Gastroesophageal sphincter (tissue), 4 donors: ENCODE measurements around the gene ARID3B. TPM values are rescaled to one million over a fixed set of nuclear protein-coding genes. Genes with fewer than 3 reads are reported as not detected.

Experiments used
- ATAC-seq: fragments of 150-250 bp; one replicate; pipeline ENCODE4 v1.9.1; 2016; ENCODE audit warnings: mild to moderate bottlenecking, moderate library complexity
- H3K27ac ChIP-seq, 4 donors: fragments of 200-600 bp; sonication (generic) in 3 of 4; 1 replicate in 3 of 4; 2 replicates in 1 of 4; pipeline ENCODE4 v1.5.1; 2016 to 2019
- H3K27me3 ChIP-seq: fragments of 200-600 bp; sonication (generic); one replicate; pipeline ENCODE4 v1.5.1; 2019
- H3K36me3 ChIP-seq, 2 donors: fragments of 200-600 bp; sonication (generic); one replicate each; pipeline ENCODE4 v1.5.1; 2019; ENCODE audit warnings: control low read depth in 1 of 2
- H3K4me1 ChIP-seq, 3 donors: fragments of 200-600 bp; sonication (generic); 1 replicate in 2 of 3; 2 replicates in 1 of 3; pipeline ENCODE4 v1.5.1; 2016 to 2019; ENCODE audit warnings: control low read depth in 2 of 3
- H3K4me3 ChIP-seq, 2 donors: fragments of 200-600 bp; sonication (generic); one replicate each; pipeline ENCODE4 v1.5.1; 2019; ENCODE audit warnings: mild to moderate bottlenecking in 1 of 2, moderate library complexity in 1 of 2
- H3K9me3 ChIP-seq, 3 donors: fragments of 200-600 bp; sonication (generic); one replicate each; pipeline ENCODE4 v1.5.1; 2017 to 2019; ENCODE audit warnings: control low read depth in 2 of 3
- CTCF ChIP-seq, 4 experiments: fragments of 200-600 bp in 2 of 4; fragments of 450-650 bp in 2 of 4; sonication (generic) in 1 of 4; IDR thresholded peaks; one replicate each; pipeline ENCODE4 v1.5.1; 2017 to 2019; ENCODE audit warnings: antibody characterized with exemption in 4 of 4, mild to moderate bottlenecking in 2 of 4, moderate library complexity in 2 of 4
- EP300 ChIP-seq: sonication (generic); formaldehyde crosslinking; IDR thresholded peaks from one replicate; pipeline ENCODE4 v1.6.1; 2017; ENCODE audit warnings: antibody characterized with exemption, mild to moderate bottlenecking
- POLR2A ChIP-seq, 2 donors: fragments of 450-650 bp; IDR thresholded peaks; one replicate each; pipeline ENCODE4 v1.6.1; 2017; ENCODE audit warnings: antibody characterized with exemption in 2 of 2, mild to moderate bottlenecking in 2 of 2, moderate library complexity in 1 of 2
- POLR2AphosphoS5 ChIP-seq: sonication (generic); formaldehyde crosslinking; IDR thresholded peaks from one replicate; pipeline ENCODE4 v1.6.1; 2017; ENCODE audit warnings: antibody characterized with exemption
- WGBS, 2 donors: methylation state at CpG; one replicate each; pipeline ENCODE4 v1.1.5; 2018; ENCODE audit warnings: low coverage in 1 of 2; 5-methylcytosine and 5-hydroxymethylcytosine counted together
- total RNA-seq, 4 donors: library from RNA; depleted of rRNA; stranded (reverse); fragments of >200 nt; gene quantifications; one replicate each; pipeline ENCODE4 v1.1.0, GENCODE V29; 2016

ARID3B gene
- total RNA-seq, 4 donors from 2014 or later: 2.9 to 8.4 (median 6.9) TPM

GRCh38 chr15:74612677-74613076 is 71.7 kb downstream of the ARID3B start:
- peaks cover 0 to 34% (median 12%) of the 10 kb centered on the region in 3 donors for H3K4me1 ChIP-seq
- H3K27ac ChIP-seq: no peak overlapping the region
- ATAC-seq: no peak
- no peak for TF ChIP-seq POLR2A (IDR thresholded peaks at IDR 0.05)
- no peak for TF ChIP-seq CTCF (IDR thresholded peaks at IDR 0.05)
- no peak for TF ChIP-seq EP300
- no peak for TF ChIP-seq POLR2AphosphoS5
- H3K27me3 ChIP-seq: no peaks in the 10 kb centered on the region
- H3K36me3 ChIP-seq: no peaks in the 10 kb centered on the region
- WGBS, 2 donors: 100% methylated on average over 1 of the region's 2 CpGs; no CpG with 5 or more reads in 1 of the 2 donors
- no peaks in the 10 kb centered on the region for H3K9me3 ChIP-seq
- H3K4me3 ChIP-seq: no peak overlapping the region

- ATAC-seq: no peak
- Histone ChIP-seq H3K4me1 (peaks cover 0 to 40% (median 18%) of the 10 kb centered on the region in 3 donors), H3K4me3 (no peak overlapping the region), H3K27ac (peak overlapping the region in 3 of 4 donors; percentile 97 to 100 (median 99)), H3K27me3 (no peaks in the 10 kb centered on the region), H3K36me3 (no peaks in the 10 kb centered on the region), H3K9me3 (no peaks in the 10 kb centered on the region)
- TF ChIP-seq CTCF (IDR thresholded peaks at IDR 0.05) (no peak), EP300 (no peak)
- WGBS, 2 donors: 78 to 94% methylated on average over 3 to 4 of the region's 6 CpGs
Observed at GRCh38 chr15:74613089-74613952, 72.3 kb downstream of the ARID3B start.

GRCh38 chr15:74613953-74614743 is 73.1 kb downstream of the ARID3B start:
- Histone ChIP-seq H3K9me3 (no peaks in the 10 kb centered on the region), H3K4me1 (peaks cover 0 to 48% (median 21%) of the 10 kb centered on the region in 3 donors), H3K27me3 (no peaks in the 10 kb centered on the region), H3K27ac (peak overlapping the region in 3 of 4 donors; percentile 97 to 100 (median 99)), H3K4me3 (peak overlapping the region; percentile 91 to 99), H3K36me3 (peaks cover 0 to 6% of the 10 kb centered on the region in 2 donors)
- TF ChIP-seq POLR2AphosphoS5: no peak
- no peak for TF ChIP-seq EP300
- TF ChIP-seq CTCF (IDR thresholded peaks at IDR 0.05): peak in 1 of 4 experiments; percentile 11
- TF ChIP-seq POLR2A (IDR thresholded peaks at IDR 0.05): no peak
- 30 to 41% methylated on average over 7 to 20 of the region's 38 CpGs for whole genome bisulfite sequencing, 2 donors
- ATAC-seq: peak; percentile 1

GRCh38 chr15:74614744-74615507 is 73.9 kb downstream of the ARID3B start:
- H3K36me3 ChIP-seq: peaks cover 0 to 13% of the 10 kb centered on the region in 2 donors
- no peaks in the 10 kb centered on the region for H3K9me3 ChIP-seq
- ATAC-seq: peak; percentile 84
- H3K27ac ChIP-seq: peak overlapping the region; percentile 94 to 100 (median 98)
- WGBS, 2 donors: 0% methylated on average over 8 of the region's 76 CpGs; no CpG with 5 or more reads in 1 of the 2 donors
- H3K4me3 ChIP-seq: peak overlapping the region; percentile 91 to 99
- TF ChIP-seq POLR2AphosphoS5 (peak; percentile 62), POLR2A (IDR thresholded peaks at IDR 0.05) (peak in 1 of 2 donors; percentile 50), EP300 (no peak)
- H3K27me3 ChIP-seq: no peaks in the 10 kb centered on the region
- H3K4me1 ChIP-seq: peaks cover 0 to 56% (median 21%) of the 10 kb centered on the region in 3 donors
